OCI-LY7 (cell line): ENCODE measurements around the gene LINGO4.

Source experiments
- EZH2phosphoT487 ChIP-seq: fragments of 200-600 bp; sonication (generic); IDR thresholded peaks from 2 replicates; pipeline ENCODE4 v1.6.1; 2018; ENCODE audit warnings: low read depth, borderline replicate concordance, mild to moderate bottlenecking, mixed run types, antibody characterized with exemption, low read length, moderate library complexity, mixed read lengths
- TF ChIP-seq, protein P1 (sequence below): fragments of 200-600 bp; sonication (generic); conservative IDR thresholded peaks from 2 replicates; pipeline ENCODE4 v1.5.1; 2014; ENCODE audit warnings: mild to moderate bottlenecking, antibody characterized with exemption, low read length, moderate library complexity, mixed read lengths

- TF ChIP-seq, protein P1, sequence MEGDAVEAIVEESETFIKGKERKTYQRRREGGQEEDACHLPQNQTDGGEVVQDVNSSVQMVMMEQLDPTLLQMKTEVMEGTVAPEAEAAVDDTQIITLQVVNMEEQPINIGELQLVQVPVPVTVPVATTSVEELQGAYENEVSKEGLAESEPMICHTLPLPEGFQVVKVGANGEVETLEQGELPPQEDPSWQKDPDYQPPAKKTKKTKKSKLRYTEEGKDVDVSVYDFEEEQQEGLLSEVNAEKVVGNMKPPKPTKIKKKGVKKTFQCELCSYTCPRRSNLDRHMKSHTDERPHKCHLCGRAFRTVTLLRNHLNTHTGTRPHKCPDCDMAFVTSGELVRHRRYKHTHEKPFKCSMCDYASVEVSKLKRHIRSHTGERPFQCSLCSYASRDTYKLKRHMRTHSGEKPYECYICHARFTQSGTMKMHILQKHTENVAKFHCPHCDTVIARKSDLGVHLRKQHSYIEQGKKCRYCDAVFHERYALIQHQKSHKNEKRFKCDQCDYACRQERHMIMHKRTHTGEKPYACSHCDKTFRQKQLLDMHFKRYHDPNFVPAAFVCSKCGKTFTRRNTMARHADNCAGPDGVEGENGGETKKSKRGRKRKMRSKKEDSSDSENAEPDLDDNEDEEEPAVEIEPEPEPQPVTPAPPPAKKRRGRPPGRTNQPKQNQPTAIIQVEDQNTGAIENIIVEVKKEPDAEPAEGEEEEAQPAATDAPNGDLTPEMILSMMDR = no peak
- TF ChIP-seq EZH2phosphoT487 = no peak
These were observed 38.2 kb upstream of the LINGO4 start for GRCh38 chr1:151843398-151843797.
